ENCODE results near the gene SYNE1. TPM values are rescaled to one million over a fixed set of nuclear protein-coding genes. Genes with fewer than 3 reads are reported as not detected.

SYNE1 gene
- total RNA-seq, 1 donor from 2014 or later, result 233 TPM

DNA sequence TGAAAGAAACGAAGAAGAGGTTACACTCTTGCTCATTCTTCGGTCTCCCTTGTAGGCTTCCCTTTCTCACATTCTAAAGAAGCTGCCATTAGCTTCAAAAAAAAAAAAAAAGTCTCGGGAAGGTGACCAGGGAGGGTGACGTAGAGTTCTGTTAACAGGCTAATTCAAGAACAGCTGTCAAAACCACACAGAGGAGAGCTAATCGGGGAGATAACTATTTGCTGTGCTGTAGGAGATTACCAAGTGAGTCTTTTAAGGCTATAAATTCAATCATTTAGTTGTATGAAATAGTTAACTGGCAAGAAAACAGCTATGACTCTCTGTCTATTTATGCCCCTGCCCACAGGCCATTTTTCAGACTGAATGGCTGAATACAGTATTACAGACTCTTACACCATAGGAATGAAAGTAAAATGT, 256.8 kb downstream of the SYNE1 start:
- TF ChIP-seq CTCF (IDR thresholded peaks at IDR 0.05), result no peak
- DNase-seq (ENCODE audit: low spot score in 2 of 2), result no peak
- Histone ChIP-seq H3K27ac (peak overlapping the region; percentile 93 to 94), H3K27me3 (no peaks in the 10 kb centered on the region), H3K4me1 (peaks cover 0 to 13% of the 10 kb centered on the region in 2 donors), H3K36me3 (peaks cover 10% of the 10 kb centered on the region in 2 donors), H3K4me3 (peak overlapping the region; percentile 65 to 71), H3K9me3 (no peaks in the 10 kb centered on the region)
- intact Hi-C loops (cut with DNase I), result loop anchor here (5.0 to 10.0 kb wide), 2 partner anchors 573 to 604 kb away; partner anchors contain the start of genes ESR1 and FBXO5

- Histone ChIP-seq H3K9me3 (no peaks in the 10 kb centered on the region), H3K27me3 (no peaks in the 10 kb centered on the region), H3K36me3 (peaks cover 16 to 17% of the 10 kb centered on the region in 2 donors), H3K4me1 (peaks cover 0 to 13% of the 10 kb centered on the region in 2 donors), H3K27ac (peak overlapping the region; percentile 93 to 94), H3K4me3 (peak overlapping the region; percentile 65 to 71)
- no peak for DNase-seq (ENCODE audit: low spot score in 2 of 2)
- intact Hi-C loops (cut with DNase I), result loop anchor here (5.0 kb wide), 1 partner anchor 93 kb away; no protein-coding TSS in a partner anchor
- no peak for TF ChIP-seq CTCF (IDR thresholded peaks at IDR 0.05)
Observed at GRCh38 chr6:152379423-152379822, 257.7 kb downstream of the SYNE1 start.

DNA sequence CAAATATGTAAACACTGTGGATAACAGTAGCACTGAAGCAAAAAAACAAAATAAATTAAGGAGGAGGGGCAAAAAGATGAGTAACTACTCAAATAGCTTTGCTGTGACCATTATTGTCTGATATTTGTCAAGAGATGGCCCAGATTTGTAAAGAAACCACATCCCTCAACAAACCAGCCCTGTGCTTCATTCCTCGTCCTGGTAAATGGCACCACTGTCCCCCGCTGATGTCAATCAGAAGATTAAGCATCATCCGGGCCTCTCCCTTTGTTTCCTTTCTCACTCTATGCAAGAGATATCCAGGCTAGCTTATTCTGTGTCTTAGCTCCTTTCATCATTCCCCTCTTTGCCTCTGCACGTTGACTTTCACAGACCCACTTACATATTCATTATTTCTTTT, 259.0 kb downstream of the SYNE1 start:
- Histone ChIP-seq H3K9me3 (no peaks in the 10 kb centered on the region), H3K4me3 (peak overlapping the region; percentile 65 to 71), H3K4me1 (peaks cover 0 to 13% of the 10 kb centered on the region in 2 donors), H3K27ac (peak overlapping the region; percentile 93 to 94), H3K27me3 (no peaks in the 10 kb centered on the region), H3K36me3 (peaks cover 20 to 29% of the 10 kb centered on the region in 2 donors)
- no peak for DNase-seq (ENCODE audit: low spot score in 2 of 2)
- intact Hi-C loops (cut with DNase I), result loop anchor here (1.0 to 5.0 kb wide), 2 partner anchors 24 to 94 kb away; no protein-coding TSS in a partner anchor
- TF ChIP-seq CTCF (IDR thresholded peaks at IDR 0.05), result no peak

GRCh38 chr6:152375197-152375596, 262.0 kb downstream of the SYNE1 start:
- no peak overlapping the region for H3K27ac ChIP-seq
- H3K9me3 ChIP-seq, result no peaks in the 10 kb centered on the region
- no peak for DNase-seq (ENCODE audit: low spot score in 2 of 2)
- TF ChIP-seq CTCF (IDR thresholded peaks at IDR 0.05), result no peak
- H3K27me3 ChIP-seq, result no peaks in the 10 kb centered on the region
- peaks cover 0 to 10% of the 10 kb centered on the region in 2 donors for H3K4me1 ChIP-seq
- no peak overlapping the region for H3K4me3 ChIP-seq
- peaks cover 38 to 54% of the 10 kb centered on the region in 2 donors for H3K36me3 ChIP-seq
- intact Hi-C loops (cut with DNase I), result loop anchor here (5.0 kb wide), 1 partner anchor 97 kb away; no protein-coding TSS in a partner anchor

- Histone ChIP-seq H3K36me3 (peaks cover 52 to 67% of the 10 kb centered on the region in 2 donors), H3K9me3 (no peaks in the 10 kb centered on the region), H3K4me1 (peaks cover 10 to 20% of the 10 kb centered on the region in 2 donors), H3K27ac (no peak overlapping the region), H3K27me3 (no peaks in the 10 kb centered on the region), H3K4me3 (no peak overlapping the region)
- intact Hi-C loops (cut with DNase I), result no loop called here
- DNase-seq (ENCODE audit: low spot score in 2 of 2), result no peak
- no peak for TF ChIP-seq CTCF (IDR thresholded peaks at IDR 0.05)
Observed at GRCh38 chr6:152372945-152373344, 264.2 kb downstream of the SYNE1 start.

Data from ascending aorta (tissue), 2 donors.